Mesendoderm (in vitro differentiated cells): ENCODE results near the gene BANK1.
A peak's percentile ranks its signal among the peaks of the same experiment; 100 is the strongest.

Experiments
- DNase-seq: peaks from one replicate; pipeline ENCODE4 v3.0.0; 2013
- H2AK5ac ChIP-seq: 2 replicates; pipeline ENCODE4 v1.6.1; 2013; ENCODE audit warnings: low read length, inconsistent platforms
- H2BK120ac ChIP-seq: 2 replicates; pipeline ENCODE4 v1.6.1; 2013; ENCODE audit warnings: low read depth, mild to moderate bottlenecking, low read length, moderate library complexity, mixed read lengths
- H2BK15ac ChIP-seq: replicated peaks from 2 replicates; pipeline ENCODE4 v1.6.1; 2013; ENCODE audit warnings: low read depth, mild to moderate bottlenecking, moderate library complexity
- H2BK5ac ChIP-seq: 2 replicates; pipeline ENCODE4 v1.6.1; 2013; ENCODE audit warnings: low read length, inconsistent platforms
- H3K18ac ChIP-seq: 2 replicates; pipeline ENCODE4 v1.6.1; 2013; ENCODE audit warnings: mild to moderate bottlenecking, low read length, mixed read lengths
- H3K23ac ChIP-seq: one replicate; pipeline ENCODE4 v1.6.1; 2013; ENCODE audit warnings: low read length
- H3K27ac ChIP-seq: 2 replicates; pipeline ENCODE4 v1.5.1; 2013; ENCODE audit warnings: low read depth, mild to moderate bottlenecking, inconsistent platforms, low read length, moderate library complexity
- H3K27me3 ChIP-seq: 2 replicates; pipeline ENCODE4 v1.6.1; 2013; ENCODE audit warnings: low read length, control low read depth, mild to moderate bottlenecking, inconsistent platforms; ENCODE audit not compliant: insufficient read depth, poor library complexity
- H3K36me3 ChIP-seq: 2 replicates; pipeline ENCODE4 v1.6.1; 2013; ENCODE audit warnings: low read length, inconsistent platforms; ENCODE audit not compliant: control insufficient read depth, insufficient read depth
- H3K4ac ChIP-seq: one replicate; pipeline ENCODE4 v1.6.1; 2013; ENCODE audit warnings: low read depth, mild to moderate bottlenecking, low read length, moderate library complexity
- H3K4me1 ChIP-seq: 2 replicates; pipeline ENCODE4 v1.6.1; 2013; ENCODE audit warnings: low read depth, low read length, inconsistent platforms; ENCODE audit not compliant: control insufficient read depth
- H3K4me2 ChIP-seq: 2 replicates; pipeline ENCODE4 v1.6.1; 2013; ENCODE audit warnings: low read length
- H3K4me3 ChIP-seq: 2 replicates; pipeline ENCODE4 v1.5.1; 2013; ENCODE audit warnings: mild to moderate bottlenecking, low read length
- H3K56ac ChIP-seq: one replicate; pipeline ENCODE4 v1.6.1; 2013; ENCODE audit warnings: low read length
- H3K79me1 ChIP-seq: 2 replicates; pipeline ENCODE4 v1.6.1; 2013; ENCODE audit warnings: low read length, inconsistent platforms
- H3K79me2 ChIP-seq: 2 replicates; pipeline ENCODE4 v1.6.1; 2013; ENCODE audit warnings: mild to moderate bottlenecking, low read length; ENCODE audit not compliant: control insufficient read depth, insufficient read depth
- H3K9ac ChIP-seq: 2 replicates; pipeline ENCODE4 v1.6.1; 2013; ENCODE audit warnings: low read length, inconsistent platforms
- H4K5ac ChIP-seq: one replicate; pipeline ENCODE4 v1.6.1; 2013; ENCODE audit warnings: low read length
- H4K8ac ChIP-seq: one replicate; pipeline ENCODE4 v1.6.1; 2013; ENCODE audit warnings: low read depth, mild to moderate bottlenecking, control low read depth, low read length, moderate library complexity
- WGBS: extraction: QIAGEN DNeasy Blood & Tissue Kit; methylation state at CpG from one replicate; pipeline ENCODE4 v1.1.7; 2013; ENCODE audit warnings: low lambda C conversion rate, missing lambda C conversion rate; ENCODE audit not compliant: insufficient coverage; ENCODE audit errors: extremely low coverage; 5-methylcytosine and 5-hydroxymethylcytosine counted together

The BANK1 gene

DNA sequence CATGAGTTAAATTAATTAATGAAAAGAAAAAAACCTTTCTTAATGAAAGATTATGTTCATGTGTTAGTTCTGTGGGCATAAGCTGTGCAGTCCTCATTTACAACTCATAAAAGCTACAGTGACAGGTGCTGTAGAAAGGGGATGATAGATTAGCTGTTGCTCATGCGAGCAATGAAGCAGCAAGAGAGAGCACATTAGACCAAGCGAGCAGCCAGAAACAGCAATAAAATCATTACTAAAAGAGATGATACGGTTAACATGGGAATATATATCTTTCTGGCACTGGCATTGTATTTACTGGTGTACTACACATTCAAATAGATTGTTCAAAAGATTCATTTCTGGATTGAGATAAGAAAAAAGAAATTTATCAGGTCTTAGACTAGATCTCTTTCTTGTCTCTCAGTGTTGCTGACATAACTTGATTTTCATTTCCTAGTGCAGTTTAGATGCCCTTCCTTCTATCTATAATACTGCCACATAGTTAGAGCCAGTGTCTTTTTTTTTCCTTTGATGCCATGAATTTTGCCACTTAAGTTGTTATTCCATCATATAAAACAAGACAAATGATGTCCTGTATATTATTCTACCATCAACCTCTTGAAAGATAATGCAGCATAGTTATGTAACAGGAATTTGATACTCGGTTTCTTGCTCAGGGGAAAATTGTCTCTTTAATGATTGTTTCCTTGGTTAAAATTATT, 164.6 kb downstream of the BANK1 start:
- H3K4me1 ChIP-seq, result peaks cover 2% of the 10 kb centered on the region
- no peak overlapping the region for H3K4me2 ChIP-seq
- no peaks in the 10 kb centered on the region for H3K79me1 ChIP-seq
- H2BK120ac ChIP-seq, result no peak overlapping the region
- H3K36me3 ChIP-seq, result no peaks in the 10 kb centered on the region
- H3K27me3 ChIP-seq, result no peaks in the 10 kb centered on the region
- H2BK5ac ChIP-seq, result no peak overlapping the region
- DNase-seq, result no peak
- H3K56ac ChIP-seq, result no peak overlapping the region
- H4K5ac ChIP-seq, result no peak overlapping the region
- no peak overlapping the region for H3K27ac ChIP-seq
- H3K79me2 ChIP-seq, result no peaks in the 10 kb centered on the region
- peak overlapping the region; percentile 70 for H3K4ac ChIP-seq
- H3K4me3 ChIP-seq, result no peak overlapping the region
- H3K9ac ChIP-seq, result no peak overlapping the region
- H4K8ac ChIP-seq, result no peak overlapping the region
- H3K23ac ChIP-seq, result no peak overlapping the region
- no peak overlapping the region for H2AK5ac ChIP-seq
- H3K18ac ChIP-seq, result peak overlapping the region; percentile 92
- WGBS, result no CpG with 5 or more reads among the region's 4 CpGs
- H2BK15ac ChIP-seq, result peak overlapping the region; percentile 57

DNA sequence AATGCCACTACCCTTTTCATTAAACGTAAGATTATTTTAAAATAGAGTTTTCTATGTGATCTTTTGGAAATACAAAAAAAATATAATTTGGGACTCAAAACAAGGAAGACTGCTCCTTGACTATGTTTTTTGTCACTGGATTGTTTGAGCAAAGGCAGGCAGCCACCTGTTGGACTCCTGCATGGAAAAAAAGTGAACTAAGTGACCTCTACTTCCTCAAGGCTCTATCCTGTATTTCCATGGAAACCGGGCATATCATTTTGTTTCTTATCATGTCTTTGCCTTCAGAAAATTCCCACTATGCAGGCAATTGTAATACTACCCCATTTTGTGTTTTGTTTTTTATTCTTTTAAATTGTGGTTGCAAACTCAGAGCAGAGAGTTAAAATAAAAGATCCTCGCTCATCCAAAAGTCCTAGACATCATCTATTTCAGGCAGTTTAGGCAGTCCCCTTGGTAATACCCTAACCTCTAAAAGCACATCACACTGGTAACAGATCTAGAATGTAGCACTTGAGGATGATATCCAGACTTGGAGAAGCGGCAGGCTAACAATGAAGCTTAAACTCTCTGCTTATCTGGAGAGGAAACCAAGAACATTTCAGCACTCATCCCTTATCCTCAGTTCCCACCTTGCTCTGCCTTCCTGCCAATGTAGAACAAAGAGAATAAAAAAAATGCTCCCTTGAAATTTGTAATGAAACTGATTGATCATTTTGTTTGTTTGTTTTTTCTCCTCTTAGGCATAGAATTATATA, 165.7 kb downstream of the BANK1 start:
- Histone ChIP-seq H4K8ac (no peak overlapping the region), H3K4me2 (no peak overlapping the region), H3K23ac (no peak overlapping the region), H3K4me3 (no peak overlapping the region), H2BK15ac (no peak overlapping the region), H3K36me3 (no peaks in the 10 kb centered on the region), H3K18ac (peak overlapping the region; percentile 60), H2BK5ac (no peak overlapping the region), H3K27ac (no peak overlapping the region), H3K9ac (no peak overlapping the region), H2AK5ac (no peak overlapping the region), H3K56ac (no peak overlapping the region), H3K4me1 (no peaks in the 10 kb centered on the region), H3K27me3 (no peaks in the 10 kb centered on the region), H3K79me2 (no peaks in the 10 kb centered on the region), H4K5ac (no peak overlapping the region), H3K4ac (no peak overlapping the region), H3K79me1 (no peaks in the 10 kb centered on the region), H2BK120ac (no peak overlapping the region)
- DNase-seq, result peak; percentile 56
- no CpG with 5 or more reads among the region's 4 CpGs for WGBS

DNA sequence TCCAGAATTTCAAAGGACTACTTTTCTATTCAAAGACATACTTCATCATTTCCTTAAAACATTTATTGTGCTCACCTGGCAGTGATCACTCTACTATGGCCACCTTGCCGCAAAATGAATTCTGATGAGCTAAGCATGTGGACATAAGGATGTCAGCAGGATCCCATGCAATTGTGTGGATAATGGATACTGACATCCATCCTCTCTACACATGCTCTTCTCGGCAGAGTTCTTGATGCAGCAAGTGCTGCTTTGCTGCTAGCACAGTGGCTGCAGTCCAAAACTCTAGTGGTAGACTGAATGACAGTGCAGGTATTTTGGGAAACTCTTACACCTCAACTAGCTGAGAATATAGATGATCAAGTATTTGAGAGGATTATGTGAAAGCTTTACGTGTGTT, 168.0 kb downstream of the BANK1 start:
- H3K79me1 ChIP-seq, result no peaks in the 10 kb centered on the region
- H3K27me3 ChIP-seq, result no peaks in the 10 kb centered on the region
- DNase-seq, result no peak
- H3K18ac ChIP-seq, result no peak overlapping the region
- H2AK5ac ChIP-seq, result no peak overlapping the region
- WGBS, result no CpG with 5 or more reads among the region's 3 CpGs
- H3K4me1 ChIP-seq, result no peaks in the 10 kb centered on the region
- H3K4me3 ChIP-seq, result no peak overlapping the region
- H3K4ac ChIP-seq, result no peak overlapping the region
- no peak overlapping the region for H2BK15ac ChIP-seq
- H3K4me2 ChIP-seq, result no peak overlapping the region
- H3K79me2 ChIP-seq, result no peaks in the 10 kb centered on the region
- H3K9ac ChIP-seq, result no peak overlapping the region
- H3K36me3 ChIP-seq, result no peaks in the 10 kb centered on the region
- no peak overlapping the region for H2BK120ac ChIP-seq
- H3K23ac ChIP-seq, result no peak overlapping the region
- no peak overlapping the region for H3K56ac ChIP-seq
- H4K5ac ChIP-seq, result no peak overlapping the region
- H3K27ac ChIP-seq, result no peak overlapping the region
- H4K8ac ChIP-seq, result no peak overlapping the region
- no peak overlapping the region for H2BK5ac ChIP-seq

DNA sequence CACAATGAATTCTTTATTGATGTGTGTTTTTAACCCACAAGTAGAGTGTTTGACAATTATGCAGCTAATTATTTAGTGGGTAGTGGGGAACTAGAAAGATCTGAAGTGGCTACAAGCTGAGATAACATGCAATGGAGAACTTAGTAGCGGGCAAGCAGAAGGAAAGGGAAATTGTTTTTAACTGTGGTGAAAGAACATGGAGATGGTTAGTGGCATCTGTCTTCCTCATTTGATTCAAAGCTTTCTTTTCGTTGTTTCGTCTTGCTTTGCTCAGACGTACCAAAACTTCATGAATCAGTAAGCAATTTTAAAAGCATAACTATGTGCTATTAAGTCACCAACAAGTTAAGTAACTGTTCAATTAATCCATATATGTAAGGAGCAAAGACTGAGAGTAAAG, 169.9 kb downstream of the BANK1 start:
- WGBS, result no CpG with 5 or more reads among the region's 4 CpGs
- H3K27ac ChIP-seq, result no peak overlapping the region

DNA sequence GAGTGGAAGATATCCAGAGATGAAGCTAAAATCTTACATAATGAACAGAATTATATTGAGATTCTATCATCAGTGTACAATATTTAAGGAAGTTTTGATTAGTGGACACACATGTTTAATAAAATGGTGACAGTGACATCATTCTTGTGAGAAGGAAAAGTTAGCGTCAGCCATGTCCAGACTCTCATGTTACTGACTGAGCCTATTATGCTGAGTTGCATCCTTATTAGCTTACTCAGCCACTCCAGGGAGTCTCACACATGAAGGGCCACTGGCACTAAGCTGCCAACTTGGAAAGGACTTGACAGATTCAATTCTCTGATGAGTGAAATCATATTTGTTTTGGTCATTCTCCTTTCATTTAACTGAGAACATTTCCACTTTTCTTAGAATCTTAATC, 170.6 kb downstream of the BANK1 start:
- no peak overlapping the region for H3K4ac ChIP-seq
- H3K27me3 ChIP-seq, result no peaks in the 10 kb centered on the region
- no peak overlapping the region for H2BK15ac ChIP-seq
- peak; percentile 69 for DNase-seq
- no peak overlapping the region for H3K18ac ChIP-seq
- no peak overlapping the region for H3K56ac ChIP-seq
- no peak overlapping the region for H3K9ac ChIP-seq
- H2BK120ac ChIP-seq, result no peak overlapping the region
- no peak overlapping the region for H2BK5ac ChIP-seq
- WGBS, result no CpG with 5 or more reads among the region's 1 CpG
- H3K4me1 ChIP-seq, result no peaks in the 10 kb centered on the region
- no peak overlapping the region for H3K23ac ChIP-seq
- no peaks in the 10 kb centered on the region for H3K79me2 ChIP-seq
- no peaks in the 10 kb centered on the region for H3K79me1 ChIP-seq
- H3K36me3 ChIP-seq, result no peaks in the 10 kb centered on the region
- no peak overlapping the region for H4K8ac ChIP-seq
- H2AK5ac ChIP-seq, result no peak overlapping the region
- H3K4me3 ChIP-seq, result no peak overlapping the region
- no peak overlapping the region for H4K5ac ChIP-seq
- no peak overlapping the region for H3K4me2 ChIP-seq
- H3K27ac ChIP-seq, result no peak overlapping the region

More for the DNA sequence above, 169.9 kb downstream of the BANK1 start:
- Histone ChIP-seq H3K9ac (no peak overlapping the region), H4K5ac (no peak overlapping the region), H3K79me2 (no peaks in the 10 kb centered on the region), H3K23ac (no peak overlapping the region), H4K8ac (no peak overlapping the region), H3K36me3 (no peaks in the 10 kb centered on the region), H3K4me3 (no peak overlapping the region), H2AK5ac (no peak overlapping the region), H3K18ac (no peak overlapping the region), H2BK15ac (no peak overlapping the region), H3K79me1 (no peaks in the 10 kb centered on the region), H3K27me3 (no peaks in the 10 kb centered on the region), H3K4ac (no peak overlapping the region), H3K4me1 (no peaks in the 10 kb centered on the region), H3K4me2 (no peak overlapping the region), H3K56ac (no peak overlapping the region), H2BK5ac (no peak overlapping the region), H2BK120ac (no peak overlapping the region)
- no peak for DNase-seq
